ENCODE results near the gene MOB2.

GRCh38 chr11:1446623-1447022 is 40.0 kb downstream of the MOB2 start:
- TF ChIP-seq CTCF (IDR thresholded peaks at IDR 0.05; ENCODE audit: borderline replicate concordance, extremely low read depth, low read length, poor library complexity, severe bottlenecking): no peak
- no peak for TF ChIP-seq EZH2 (IDR thresholded peaks at IDR 0.05; ENCODE audit: borderline replicate concordance, low read depth, low read length, severe bottlenecking)

All from DND-41 (cell line).